ENCODE results near the gene AMN1. TPM values are rescaled to one million over a fixed set of nuclear protein-coding genes. Genes with fewer than 3 reads are reported as not detected.
A peak's percentile ranks its signal among the peaks of the same experiment; 100 is the strongest.
"Not testable (repeated sequence)": the region's sequence is repeated elsewhere in the genome, so short reads cannot be mapped to it uniquely, and the experiment has no call there.

AMN1 gene
- total and polyA plus RNA-seq, 2 donors from 2014 or later: 12.5 to 13.9 TPM

GRCh38 chr12:31751085-31751484 is 22.3 kb upstream of the AMN1 start:
- no peak overlapping the region for H3K9ac ChIP-seq (ENCODE audit: low read length in 3 of 3)
- intact Hi-C loops (cut with DNase I): no loop called here
- no peaks in the 10 kb centered on the region for H3K27me3 ChIP-seq (ENCODE audit: control insufficient read depth, insufficient read depth, low read length)
- TF ChIP-seq CTCF (IDR thresholded peaks at IDR 0.05; ENCODE audit: borderline replicate concordance, extremely low read depth, insufficient read depth): no peak
- FAIRE-seq (no peak), DNase-seq (no peak)
- H3K27ac ChIP-seq (ENCODE audit: low read depth in 2 of 2, low read length in 2 of 2): no peak overlapping the region
- peaks cover 0 to 2% (median 0%) of the 10 kb centered on the region in 3 donors for H3K4me1 ChIP-seq (ENCODE audit: control insufficient read depth in 2 of 3, insufficient read depth in 2 of 3, low read depth in 1 of 3, low read length in 3 of 3)
- H3K4me3 ChIP-seq (ENCODE audit: low read length in 3 of 3): no peak overlapping the region
- H3K9me3 ChIP-seq (ENCODE audit: control insufficient read depth in 2 of 3, insufficient read depth in 1 of 3, low read length in 3 of 3): peaks cover 0 to 6% (median 2%) of the 10 kb centered on the region in 3 donors
- H3K36me3 ChIP-seq (ENCODE audit: control insufficient read depth in 2 of 3, insufficient read depth in 3 of 3, low read length in 3 of 3): no peaks in the 10 kb centered on the region

- H3K27ac ChIP-seq (ENCODE audit: low read depth in 2 of 2, low read length in 2 of 2): no peak overlapping the region
- FAIRE-seq (no peak), DNase-seq (no peak)
- intact Hi-C loops (cut with DNase I): no loop called here
- peaks cover 0 to 6% (median 2%) of the 10 kb centered on the region in 3 donors for H3K9me3 ChIP-seq (ENCODE audit: control insufficient read depth in 2 of 3, insufficient read depth in 1 of 3, low read length in 3 of 3)
- no peak for TF ChIP-seq CTCF (IDR thresholded peaks at IDR 0.05; ENCODE audit: borderline replicate concordance, extremely low read depth, insufficient read depth)
- H3K4me1 ChIP-seq (ENCODE audit: control insufficient read depth in 2 of 3, insufficient read depth in 2 of 3, low read depth in 1 of 3, low read length in 3 of 3): peaks cover 0 to 2% (median 0%) of the 10 kb centered on the region in 3 donors
- H3K27me3 ChIP-seq (ENCODE audit: control insufficient read depth, insufficient read depth, low read length): no peaks in the 10 kb centered on the region
- H3K36me3 ChIP-seq (ENCODE audit: control insufficient read depth in 2 of 3, insufficient read depth in 3 of 3, low read length in 3 of 3): no peaks in the 10 kb centered on the region
- H3K4me3 ChIP-seq (ENCODE audit: low read length in 3 of 3): no peak overlapping the region
- no peak overlapping the region for H3K9ac ChIP-seq (ENCODE audit: low read length in 3 of 3)
Measured at GRCh38 chr12:31750747-31751039, 21.9 kb upstream of the AMN1 start.

- intact Hi-C loops (cut with DNase I): no loop called here
- Histone ChIP-seq H3K9ac (ENCODE audit: low read length in 3 of 3) (no peak overlapping the region), H3K36me3 (ENCODE audit: control insufficient read depth in 2 of 3, insufficient read depth in 3 of 3, low read length in 3 of 3) (no peaks in the 10 kb centered on the region), H3K9me3 (ENCODE audit: control insufficient read depth in 2 of 3, insufficient read depth in 1 of 3, low read length in 3 of 3) (peaks cover 0 to 6% (median 2%) of the 10 kb centered on the region in 3 donors), H3K27me3 (ENCODE audit: control insufficient read depth, insufficient read depth, low read length) (no peaks in the 10 kb centered on the region), H3K4me3 (ENCODE audit: low read length in 3 of 3) (peak overlapping the region in 1 of 3 donors; percentile 24), H3K4me1 (ENCODE audit: control insufficient read depth in 2 of 3, insufficient read depth in 2 of 3, low read depth in 1 of 3, low read length in 3 of 3) (peaks cover 0 to 2% (median 0%) of the 10 kb centered on the region in 3 donors), H3K27ac (ENCODE audit: low read depth in 2 of 2, low read length in 2 of 2) (no peak overlapping the region)
- DNase-seq (peak in 2 of 5 donors; percentile 27 to 51), FAIRE-seq (no peak)
- TF ChIP-seq CTCF (IDR thresholded peaks at IDR 0.05; ENCODE audit: borderline replicate concordance, extremely low read depth, insufficient read depth): no peak
Measured at GRCh38 chr12:31749024-31749704, 20.3 kb upstream of the AMN1 start.

- Histone ChIP-seq H3K4me1 (ENCODE audit: control insufficient read depth in 2 of 3, insufficient read depth in 2 of 3, low read depth in 1 of 3, low read length in 3 of 3) (peaks cover 0 to 2% (median 0%) of the 10 kb centered on the region in 3 donors), H3K36me3 (ENCODE audit: control insufficient read depth in 2 of 3, insufficient read depth in 3 of 3, low read length in 3 of 3) (no peaks in the 10 kb centered on the region), H3K27ac (ENCODE audit: low read depth in 2 of 2, low read length in 2 of 2) (no peak overlapping the region), H3K9me3 (ENCODE audit: control insufficient read depth in 2 of 3, insufficient read depth in 1 of 3, low read length in 3 of 3) (peaks cover 0 to 6% (median 2%) of the 10 kb centered on the region in 3 donors), H3K4me3 (ENCODE audit: low read length in 3 of 3) (no peak overlapping the region), H3K27me3 (ENCODE audit: control insufficient read depth, insufficient read depth, low read length) (no peaks in the 10 kb centered on the region), H3K9ac (ENCODE audit: low read length in 3 of 3) (no peak overlapping the region)
- FAIRE-seq: no peak
- TF ChIP-seq CTCF (IDR thresholded peaks at IDR 0.05; ENCODE audit: borderline replicate concordance, extremely low read depth, insufficient read depth): no peak
- intact Hi-C loops (cut with DNase I): no loop called here
- no peak for DNase-seq
Measured at GRCh38 chr12:31745242-31745641, 16.4 kb upstream of the AMN1 start.

GRCh38 chr12:31744363-31744762 is 15.5 kb upstream of the AMN1 start:
- H3K27ac ChIP-seq (ENCODE audit: low read depth in 2 of 2, low read length in 2 of 2); H3K36me3 ChIP-seq (ENCODE audit: control insufficient read depth in 2 of 3, insufficient read depth in 3 of 3, low read length in 3 of 3); DNase-seq; intact Hi-C loops (cut with DNase I); H3K9me3 ChIP-seq (ENCODE audit: control insufficient read depth in 2 of 3, insufficient read depth in 1 of 3, low read length in 3 of 3); H3K27me3 ChIP-seq (ENCODE audit: control insufficient read depth, insufficient read depth, low read length); H3K4me3 ChIP-seq (ENCODE audit: low read length in 3 of 3); H3K9ac ChIP-seq (ENCODE audit: low read length in 3 of 3); H3K4me1 ChIP-seq (ENCODE audit: control insufficient read depth in 2 of 3, insufficient read depth in 2 of 3, low read depth in 1 of 3, low read length in 3 of 3); FAIRE-seq: not testable (repeated sequence)

Data from kidney (tissue), 14 donors.